Measurements from ENCODE around the gene SLC17A4.

DNA sequence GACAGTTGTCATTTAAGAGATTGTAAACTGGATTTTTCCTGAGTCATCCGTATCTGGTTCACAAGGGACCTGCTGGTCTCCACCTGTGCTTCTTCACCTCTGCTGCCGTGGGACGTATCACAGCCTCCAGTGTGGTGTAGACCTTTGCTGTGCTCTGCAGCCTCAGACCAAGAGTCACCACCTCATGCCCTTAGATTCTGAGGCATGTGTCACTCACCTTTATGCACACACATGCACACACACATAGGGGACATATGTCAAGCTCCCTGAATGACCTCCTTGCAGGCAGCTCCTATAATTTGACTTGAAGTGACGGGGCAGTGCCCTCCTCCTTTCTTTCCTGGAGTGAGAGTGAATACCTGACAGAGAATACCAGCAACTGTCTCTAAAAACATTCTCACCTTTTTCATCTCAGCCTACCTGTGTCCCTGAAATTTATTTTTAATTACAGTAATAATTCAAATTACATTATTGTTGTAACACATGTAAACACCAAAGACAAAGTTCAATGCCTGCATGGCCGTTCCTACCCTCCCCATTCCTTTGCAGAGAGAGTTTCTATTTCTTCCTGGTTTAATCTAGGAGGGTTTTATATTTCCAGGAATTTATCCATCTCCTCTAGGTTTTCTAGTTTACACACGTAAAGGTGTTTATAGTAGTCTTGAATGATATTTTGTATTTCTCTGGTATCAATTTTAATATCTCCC lies 3.5 kb downstream of the SLC17A4 start:
- TF ChIP-seq CTCF (conservative IDR thresholded peaks at IDR 0.05; ENCODE audit: low read depth, low read length): no peak
- no peak for TF ChIP-seq EZH2 (IDR thresholded peaks at IDR 0.05; ENCODE audit: borderline replicate concordance, low read depth, low read length, poor library complexity, severe bottlenecking)
